ENCODE data around the gene FAM53B.
"Not testable (repeated sequence)": the region's sequence is repeated elsewhere in the genome, so short reads cannot be mapped to it uniquely, and the experiment has no call there.

Gene FAM53B

DNA sequence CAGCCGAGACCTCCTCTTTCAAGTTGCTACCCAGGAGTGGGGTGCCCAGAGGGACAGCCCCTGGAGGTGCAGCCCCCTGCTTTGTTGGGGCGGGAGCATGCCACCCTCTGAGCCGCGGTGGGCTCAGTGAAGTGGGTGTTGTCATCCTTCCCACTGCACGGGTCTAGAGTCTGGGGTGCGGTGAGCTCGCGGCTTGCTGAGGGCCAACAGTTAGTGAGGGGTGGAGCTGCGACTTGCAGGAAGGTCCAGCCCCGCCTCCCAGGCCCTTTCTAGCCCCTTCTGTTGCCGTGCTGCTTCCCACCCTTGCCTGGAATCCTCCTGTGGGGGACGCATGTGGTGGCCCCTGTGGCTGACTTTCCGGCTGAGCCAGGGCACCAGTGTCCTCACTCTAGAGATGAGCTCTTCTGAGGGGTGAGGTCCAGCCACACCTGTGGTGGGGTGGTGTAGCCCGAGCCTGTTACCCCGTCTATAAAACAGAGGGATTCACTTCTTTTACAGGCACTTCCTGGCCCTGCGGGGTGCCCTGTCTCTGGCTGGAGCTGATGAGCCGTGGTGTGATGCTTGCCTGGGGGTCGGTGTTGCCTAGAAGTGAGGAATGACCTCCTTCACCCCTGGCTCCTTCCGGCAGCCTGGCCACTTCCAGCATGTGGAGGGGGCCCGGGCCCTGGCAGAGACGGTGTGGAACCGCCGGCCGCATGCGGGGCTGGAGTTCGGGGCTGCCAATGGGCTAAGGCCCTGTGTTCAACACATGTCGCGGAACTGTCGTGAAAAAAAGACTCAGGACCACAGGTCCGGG lies 127.9 kb downstream of the FAM53B start:
- TF ChIP-seq, protein P1, sequence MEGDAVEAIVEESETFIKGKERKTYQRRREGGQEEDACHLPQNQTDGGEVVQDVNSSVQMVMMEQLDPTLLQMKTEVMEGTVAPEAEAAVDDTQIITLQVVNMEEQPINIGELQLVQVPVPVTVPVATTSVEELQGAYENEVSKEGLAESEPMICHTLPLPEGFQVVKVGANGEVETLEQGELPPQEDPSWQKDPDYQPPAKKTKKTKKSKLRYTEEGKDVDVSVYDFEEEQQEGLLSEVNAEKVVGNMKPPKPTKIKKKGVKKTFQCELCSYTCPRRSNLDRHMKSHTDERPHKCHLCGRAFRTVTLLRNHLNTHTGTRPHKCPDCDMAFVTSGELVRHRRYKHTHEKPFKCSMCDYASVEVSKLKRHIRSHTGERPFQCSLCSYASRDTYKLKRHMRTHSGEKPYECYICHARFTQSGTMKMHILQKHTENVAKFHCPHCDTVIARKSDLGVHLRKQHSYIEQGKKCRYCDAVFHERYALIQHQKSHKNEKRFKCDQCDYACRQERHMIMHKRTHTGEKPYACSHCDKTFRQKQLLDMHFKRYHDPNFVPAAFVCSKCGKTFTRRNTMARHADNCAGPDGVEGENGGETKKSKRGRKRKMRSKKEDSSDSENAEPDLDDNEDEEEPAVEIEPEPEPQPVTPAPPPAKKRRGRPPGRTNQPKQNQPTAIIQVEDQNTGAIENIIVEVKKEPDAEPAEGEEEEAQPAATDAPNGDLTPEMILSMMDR (IDR thresholded peaks at IDR 0.05; ENCODE audit: extremely low read depth, insufficient read depth, missing control alignments) = no peak
- in situ Hi-C loops (cut with MboI; ENCODE audit: low pct_unique_long_range_greater_than_20kb, low sequenced_read_pairs, unreplicated experiment) = no loop called here
- DNase-seq (ENCODE audit: low spot score) = no peak

DNA sequence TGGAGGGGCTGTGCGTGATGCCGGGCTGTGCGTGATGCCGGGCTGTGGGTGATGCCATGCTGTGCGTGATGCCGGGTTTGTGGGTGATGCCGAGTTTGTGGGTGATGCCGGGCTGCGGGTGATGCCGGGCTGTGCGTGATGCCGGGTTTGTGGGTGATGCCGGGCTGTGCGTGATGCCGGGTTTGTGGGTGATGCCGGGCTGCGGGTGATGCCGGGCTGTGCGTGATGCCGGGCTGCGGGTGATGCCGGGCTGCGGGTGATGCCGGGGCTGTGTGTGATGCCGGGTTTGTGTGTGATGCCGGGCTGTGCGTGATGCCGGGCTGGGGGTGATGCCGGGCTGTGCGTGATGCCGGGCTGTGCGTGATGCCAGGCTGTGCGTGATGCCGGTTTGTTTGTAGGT lies 128.9 kb downstream of the FAM53B start:
- no peak for DNase-seq (ENCODE audit: low spot score)
- in situ Hi-C loops (cut with MboI; ENCODE audit: low pct_unique_long_range_greater_than_20kb, low sequenced_read_pairs, unreplicated experiment) = no loop called here
- TF ChIP-seq, protein P1 (IDR thresholded peaks at IDR 0.05; ENCODE audit: extremely low read depth, insufficient read depth, missing control alignments) = no peak

DNA sequence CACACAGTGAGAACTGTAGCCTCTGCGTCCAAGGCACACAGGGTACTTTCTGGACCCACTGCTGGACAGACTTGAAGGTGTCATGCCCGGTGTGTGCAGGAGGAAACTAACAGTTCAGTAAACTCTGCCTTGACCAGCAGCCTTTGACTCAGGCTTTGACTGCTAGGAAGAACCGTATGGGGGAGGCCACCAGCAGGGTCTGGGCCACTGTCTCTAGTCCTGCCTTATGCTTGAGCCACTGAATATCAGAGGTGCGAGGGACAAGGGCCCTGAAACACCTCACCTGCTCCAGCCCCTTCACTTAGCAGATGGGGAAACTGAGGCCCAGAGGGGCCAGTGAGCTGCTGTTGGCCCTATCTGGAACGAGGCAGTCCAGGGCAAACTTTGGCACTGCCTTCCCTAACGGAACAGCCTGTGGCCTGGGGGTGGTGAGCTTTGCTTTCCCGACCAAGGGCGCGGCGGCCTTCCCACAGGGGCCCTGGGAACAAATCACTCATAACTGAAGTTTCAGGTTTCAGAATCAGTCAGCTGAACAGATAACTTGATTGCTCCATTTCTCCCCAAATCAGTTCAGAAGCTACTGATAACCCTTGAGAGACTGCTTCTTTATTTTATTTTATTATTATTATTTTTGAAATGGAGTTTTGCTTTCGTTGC lies 130.0 kb downstream of the FAM53B start:
- in situ Hi-C loops (cut with MboI; ENCODE audit: low pct_unique_long_range_greater_than_20kb, low sequenced_read_pairs, unreplicated experiment) = no loop called here
- DNase-seq (ENCODE audit: low spot score) = peak; percentile 78
- TF ChIP-seq, protein P1 (IDR thresholded peaks at IDR 0.05; ENCODE audit: extremely low read depth, insufficient read depth, missing control alignments) = no peak

DNA sequence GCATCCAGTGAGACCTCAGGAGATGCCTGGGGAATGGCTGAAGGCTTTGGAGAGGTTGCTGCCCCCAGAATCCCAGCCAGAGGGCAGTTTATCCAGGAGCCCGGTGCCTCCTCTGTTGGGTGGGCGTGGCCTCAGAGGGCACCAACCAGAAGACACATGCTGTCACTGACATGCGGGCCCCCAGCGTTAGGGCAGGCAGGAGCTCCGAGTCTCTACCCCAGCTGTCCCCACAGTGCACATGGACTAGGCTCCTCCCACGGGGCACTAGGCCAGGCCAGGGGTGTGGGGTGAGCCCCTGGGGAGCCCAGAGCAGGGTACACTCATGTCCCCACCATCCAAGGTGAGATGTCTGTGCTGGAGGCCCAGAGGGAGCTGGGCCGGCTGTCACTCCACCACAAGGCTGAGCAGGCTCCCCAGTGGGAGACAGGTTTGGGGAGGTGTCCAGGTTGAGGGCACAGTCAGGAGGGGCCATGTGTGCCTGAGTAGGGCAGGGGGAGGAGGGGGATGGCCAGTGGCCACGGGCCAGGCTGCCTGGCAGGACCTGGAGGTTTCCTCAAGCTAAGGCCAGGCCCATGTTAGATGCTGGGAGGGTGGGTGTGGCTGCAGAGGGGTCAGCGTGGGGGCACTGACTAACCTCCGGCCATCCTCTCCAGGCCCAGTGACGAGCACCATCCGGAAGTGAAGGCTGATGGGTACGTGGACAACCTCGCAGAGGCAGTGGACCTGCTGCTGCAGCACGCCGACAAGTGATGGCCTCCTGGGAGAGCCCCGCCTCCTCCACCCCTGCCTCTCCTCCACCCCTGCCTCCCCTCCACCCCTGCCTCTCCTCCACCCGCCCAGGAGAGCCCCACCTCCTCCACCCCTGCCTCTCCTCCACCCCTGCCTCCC lies 131.3 kb downstream of the FAM53B start:
- TF ChIP-seq, protein P1 (IDR thresholded peaks at IDR 0.05; ENCODE audit: extremely low read depth, insufficient read depth, missing control alignments) = no peak
- in situ Hi-C loops (cut with MboI; ENCODE audit: low pct_unique_long_range_greater_than_20kb, low sequenced_read_pairs, unreplicated experiment) = no loop called here
- DNase-seq (ENCODE audit: low spot score) = no peak

DNA sequence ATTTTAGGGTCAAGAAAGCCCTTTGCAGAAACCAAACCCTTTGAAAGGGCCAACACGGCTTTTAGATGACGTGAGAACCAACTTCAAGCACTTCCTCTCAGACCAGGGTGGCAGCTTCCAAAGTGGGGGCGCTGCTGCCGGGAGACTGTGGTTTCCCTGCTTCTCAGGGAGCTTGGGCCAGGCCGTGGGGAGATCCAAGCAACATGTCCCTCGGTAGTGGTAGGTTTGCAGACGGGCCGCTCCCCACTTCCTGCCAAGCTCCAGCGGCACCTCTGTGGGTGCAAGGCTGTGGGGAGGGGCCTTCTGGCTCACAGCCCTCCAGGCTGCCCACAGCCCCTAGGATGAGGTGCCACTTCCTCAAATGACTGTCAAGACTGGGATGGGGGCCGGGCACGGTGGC lies 132.4 kb downstream of the FAM53B start:
- TF ChIP-seq, protein P1 (IDR thresholded peaks at IDR 0.05; ENCODE audit: extremely low read depth, insufficient read depth, missing control alignments) = no peak
- no peak for DNase-seq (ENCODE audit: low spot score)
- in situ Hi-C loops (cut with MboI; ENCODE audit: low pct_unique_long_range_greater_than_20kb, low sequenced_read_pairs, unreplicated experiment) = no loop called here

DNA sequence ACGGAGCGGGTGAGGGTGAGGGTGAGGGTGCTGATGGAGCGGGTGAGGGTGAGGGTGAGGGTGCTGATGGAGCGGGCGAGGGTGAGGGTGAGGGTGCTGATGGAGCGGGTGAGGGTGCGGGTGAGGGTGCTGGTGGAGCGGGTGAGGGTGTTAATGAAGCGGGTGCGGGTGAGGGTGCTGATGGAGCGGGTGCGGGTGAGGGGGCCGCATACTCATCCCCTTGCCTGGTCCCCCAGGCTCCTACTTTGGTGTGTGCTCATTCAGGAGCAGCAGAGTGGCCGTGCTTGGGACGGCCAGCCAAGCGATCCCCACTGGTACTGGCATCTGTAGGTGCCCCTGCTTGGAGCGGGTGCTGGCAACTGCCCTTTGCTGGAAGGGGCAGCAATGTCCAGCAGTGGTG lies 133.3 kb downstream of the FAM53B start:
- in situ Hi-C loops (cut with MboI; ENCODE audit: low pct_unique_long_range_greater_than_20kb, low sequenced_read_pairs, unreplicated experiment); DNase-seq (ENCODE audit: low spot score): not testable (repeated sequence)

DNA sequence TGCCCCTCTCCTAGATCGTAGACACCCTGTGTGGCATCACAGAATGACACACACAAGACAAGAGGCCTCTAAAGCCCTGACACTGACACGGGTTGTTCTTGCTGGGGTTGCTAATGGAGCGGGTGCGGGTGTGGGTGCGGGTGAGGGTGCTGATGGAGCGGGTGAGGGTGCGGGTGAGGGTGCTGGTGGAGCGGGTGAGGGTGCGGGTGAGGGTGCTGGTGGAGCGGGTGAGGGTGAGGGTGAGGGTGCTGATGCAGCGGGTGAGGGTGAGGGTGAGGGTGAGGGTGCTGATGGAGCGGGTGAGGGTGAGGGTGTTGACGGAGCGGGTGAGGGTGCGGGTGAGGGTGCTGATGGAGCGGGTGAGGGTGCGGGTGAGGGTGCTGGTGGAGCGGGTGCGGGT lies 134.0 kb downstream of the FAM53B start:
- in situ Hi-C loops (cut with MboI; ENCODE audit: low pct_unique_long_range_greater_than_20kb, low sequenced_read_pairs, unreplicated experiment); DNase-seq (ENCODE audit: low spot score): not testable (repeated sequence)
